ENCODE data around the gene GAGE12E.
"Not testable (repeated sequence)": the region's sequence is repeated elsewhere in the genome, so short reads cannot be mapped to it uniquely, and the experiment has no call there.

GAGE12E gene, protein sequence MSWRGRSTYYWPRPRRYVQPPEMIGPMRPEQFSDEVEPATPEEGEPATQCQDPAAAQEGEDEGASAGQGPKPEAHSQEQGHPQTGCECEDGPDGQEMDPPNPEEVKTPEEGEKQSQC

DNA sequence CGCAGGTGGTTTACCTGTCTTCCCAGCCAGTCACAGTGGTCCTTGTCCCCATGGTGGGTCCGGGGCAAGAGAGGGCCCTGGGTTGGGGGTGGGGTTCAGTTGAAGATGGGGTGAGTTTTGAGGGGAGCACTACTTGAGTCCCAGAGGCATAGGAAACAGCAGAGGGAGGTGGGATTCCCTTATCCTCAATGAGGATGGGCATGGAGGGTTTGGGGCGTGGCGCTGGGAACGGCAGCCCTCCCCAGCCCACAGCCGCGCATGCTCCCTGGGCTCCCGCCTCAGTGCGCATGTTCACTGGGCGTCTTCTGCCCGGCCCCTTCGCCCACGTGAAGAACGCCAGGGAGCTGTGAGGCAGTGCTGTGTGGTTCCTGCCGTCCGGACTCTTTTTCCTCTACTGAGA lies at the start of gene GAGE12E:
Gene GAGE12E, plus strand, starts transcription at position 301 of the 400 bp plus-strand sequence. CDS start 1,155 bp downstream, outside the sequence.
- not testable (repeated sequence) for DNase-seq (ENCODE audit: low spot score)

DNA sequence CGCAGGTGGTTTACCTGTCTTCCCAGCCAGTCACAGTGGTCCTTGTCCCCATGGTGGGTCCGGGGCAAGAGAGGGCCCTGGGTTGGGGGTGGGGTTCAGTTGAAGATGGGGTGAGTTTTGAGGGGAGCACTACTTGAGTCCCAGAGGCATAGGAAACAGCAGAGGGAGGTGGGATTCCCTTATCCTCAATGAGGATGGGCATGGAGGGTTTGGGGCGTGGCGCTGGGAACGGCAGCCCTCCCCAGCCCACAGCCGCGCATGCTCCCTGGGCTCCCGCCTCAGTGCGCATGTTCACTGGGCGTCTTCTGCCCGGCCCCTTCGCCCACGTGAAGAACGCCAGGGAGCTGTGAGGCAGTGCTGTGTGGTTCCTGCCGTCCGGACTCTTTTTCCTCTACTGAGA lies 19.2 kb upstream of the GAGE12E start, which contains the start of gene GAGE12C:
Gene GAGE12C, plus strand, starts transcription at position 301 of the 400 bp plus-strand sequence. CDS start 1,155 bp downstream, outside the sequence.
- not testable (repeated sequence) for DNase-seq (ENCODE audit: low spot score)

DNA sequence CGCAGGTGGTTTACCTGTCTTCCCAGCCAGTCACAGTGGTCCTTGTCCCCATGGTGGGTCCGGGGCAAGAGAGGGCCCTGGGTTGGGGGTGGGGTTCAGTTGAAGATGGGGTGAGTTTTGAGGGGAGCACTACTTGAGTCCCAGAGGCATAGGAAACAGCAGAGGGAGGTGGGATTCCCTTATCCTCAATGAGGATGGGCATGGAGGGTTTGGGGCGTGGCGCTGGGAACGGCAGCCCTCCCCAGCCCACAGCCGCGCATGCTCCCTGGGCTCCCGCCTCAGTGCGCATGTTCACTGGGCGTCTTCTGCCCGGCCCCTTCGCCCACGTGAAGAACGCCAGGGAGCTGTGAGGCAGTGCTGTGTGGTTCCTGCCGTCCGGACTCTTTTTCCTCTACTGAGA lies 9.7 kb upstream of the GAGE12E start, which contains the start of gene GAGE12D:
Gene GAGE12D, plus strand, starts transcription at position 301 of the 400 bp plus-strand sequence. CDS start 1,155 bp downstream, outside the sequence.
- DNase-seq (ENCODE audit: low spot score): not testable (repeated sequence)

DNA sequence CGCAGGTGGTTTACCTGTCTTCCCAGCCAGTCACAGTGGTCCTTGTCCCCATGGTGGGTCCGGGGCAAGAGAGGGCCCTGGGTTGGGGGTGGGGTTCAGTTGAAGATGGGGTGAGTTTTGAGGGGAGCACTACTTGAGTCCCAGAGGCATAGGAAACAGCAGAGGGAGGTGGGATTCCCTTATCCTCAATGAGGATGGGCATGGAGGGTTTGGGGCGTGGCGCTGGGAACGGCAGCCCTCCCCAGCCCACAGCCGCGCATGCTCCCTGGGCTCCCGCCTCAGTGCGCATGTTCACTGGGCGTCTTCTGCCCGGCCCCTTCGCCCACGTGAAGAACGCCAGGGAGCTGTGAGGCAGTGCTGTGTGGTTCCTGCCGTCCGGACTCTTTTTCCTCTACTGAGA lies 9.5 kb downstream of the GAGE12E start, which contains the start of gene GAGE12F:
Gene GAGE12F, plus strand, starts transcription at position 301 of the 400 bp plus-strand sequence. CDS start 1,155 bp downstream, outside the sequence.
- not testable (repeated sequence) for DNase-seq (ENCODE audit: low spot score)

DNA sequence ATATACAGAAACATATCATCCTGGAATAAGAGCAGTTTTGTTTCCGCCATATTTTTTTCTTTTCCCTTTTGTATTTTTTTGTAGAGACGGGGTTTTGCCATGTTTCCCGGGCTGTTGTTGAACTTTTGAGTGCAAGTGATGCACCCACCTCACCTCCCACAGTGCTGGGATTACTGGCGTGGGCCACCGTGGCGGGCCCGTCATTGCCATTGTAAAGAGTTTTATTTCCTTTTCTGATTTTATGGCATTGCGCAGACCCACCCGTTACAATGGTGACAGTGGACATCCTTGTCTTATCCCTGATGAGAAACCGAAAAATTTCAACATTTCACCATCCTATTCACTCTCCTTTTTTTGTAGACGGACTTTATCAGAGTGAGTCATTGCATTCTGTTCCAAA lies 17.6 kb downstream of the GAGE12E start:
- not testable (repeated sequence) for DNase-seq (ENCODE audit: low spot score)

DNA sequence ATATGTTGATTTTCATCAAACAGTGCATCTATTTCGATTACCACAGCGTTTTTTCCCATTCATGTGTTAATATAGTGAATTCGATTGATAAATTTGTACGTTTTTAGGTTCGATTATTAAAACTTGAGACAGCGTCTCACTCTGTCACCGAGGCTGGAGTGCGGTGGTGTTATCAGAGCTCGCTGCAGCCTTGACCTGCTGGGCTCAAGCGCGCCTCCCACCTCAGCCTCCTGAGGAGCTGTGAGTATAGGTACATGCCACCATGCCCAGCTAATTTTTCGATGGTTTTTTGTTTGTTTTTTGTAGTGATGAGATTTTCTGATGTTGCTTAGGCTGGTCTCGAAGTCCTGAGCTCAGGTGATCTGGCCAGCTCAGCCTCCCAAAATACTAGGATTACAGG lies 18.1 kb downstream of the GAGE12E start:
- not testable (repeated sequence) for DNase-seq (ENCODE audit: low spot score)

DNA sequence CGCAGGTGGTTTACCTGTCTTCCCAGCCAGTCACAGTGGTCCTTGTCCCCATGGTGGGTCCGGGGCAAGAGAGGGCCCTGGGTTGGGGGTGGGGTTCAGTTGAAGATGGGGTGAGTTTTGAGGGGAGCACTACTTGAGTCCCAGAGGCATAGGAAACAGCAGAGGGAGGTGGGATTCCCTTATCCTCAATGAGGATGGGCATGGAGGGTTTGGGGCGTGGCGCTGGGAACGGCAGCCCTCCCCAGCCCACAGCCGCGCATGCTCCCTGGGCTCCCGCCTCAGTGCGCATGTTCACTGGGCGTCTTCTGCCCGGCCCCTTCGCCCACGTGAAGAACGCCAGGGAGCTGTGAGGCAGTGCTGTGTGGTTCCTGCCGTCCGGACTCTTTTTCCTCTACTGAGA lies 19.0 kb downstream of the GAGE12E start, which contains the start of gene GAGE12G:
Gene GAGE12G, plus strand, starts transcription at position 301 of the 400 bp plus-strand sequence. CDS start 1,155 bp downstream, outside the sequence.
- not testable (repeated sequence) for DNase-seq (ENCODE audit: low spot score)

DNA sequence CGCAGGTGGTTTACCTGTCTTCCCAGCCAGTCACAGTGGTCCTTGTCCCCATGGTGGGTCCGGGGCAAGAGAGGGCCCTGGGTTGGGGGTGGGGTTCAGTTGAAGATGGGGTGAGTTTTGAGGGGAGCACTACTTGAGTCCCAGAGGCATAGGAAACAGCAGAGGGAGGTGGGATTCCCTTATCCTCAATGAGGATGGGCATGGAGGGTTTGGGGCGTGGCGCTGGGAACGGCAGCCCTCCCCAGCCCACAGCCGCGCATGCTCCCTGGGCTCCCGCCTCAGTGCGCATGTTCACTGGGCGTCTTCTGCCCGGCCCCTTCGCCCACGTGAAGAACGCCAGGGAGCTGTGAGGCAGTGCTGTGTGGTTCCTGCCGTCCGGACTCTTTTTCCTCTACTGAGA lies 28.6 kb downstream of the GAGE12E start, which contains the start of gene GAGE12H:
Gene GAGE12H, plus strand, starts transcription at position 301 of the 400 bp plus-strand sequence. CDS start 1,155 bp downstream, outside the sequence.
- DNase-seq (ENCODE audit: low spot score): not testable (repeated sequence)

DNA sequence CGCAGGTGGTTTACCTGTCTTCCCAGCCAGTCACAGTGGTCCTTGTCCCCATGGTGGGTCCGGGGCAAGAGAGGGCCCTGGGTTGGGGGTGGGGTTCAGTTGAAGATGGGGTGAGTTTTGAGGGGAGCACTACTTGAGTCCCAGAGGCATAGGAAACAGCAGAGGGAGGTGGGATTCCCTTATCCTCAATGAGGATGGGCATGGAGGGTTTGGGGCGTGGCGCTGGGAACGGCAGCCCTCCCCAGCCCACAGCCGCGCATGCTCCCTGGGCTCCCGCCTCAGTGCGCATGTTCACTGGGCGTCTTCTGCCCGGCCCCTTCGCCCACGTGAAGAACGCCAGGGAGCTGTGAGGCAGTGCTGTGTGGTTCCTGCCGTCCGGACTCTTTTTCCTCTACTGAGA lies 38.1 kb downstream of the GAGE12E start, which contains the start of gene GAGE2A:
Gene GAGE2A, plus strand, starts transcription at position 301 of the 400 bp plus-strand sequence. CDS start 1,155 bp downstream, outside the sequence.
- DNase-seq (ENCODE audit: low spot score): not testable (repeated sequence)

DNA sequence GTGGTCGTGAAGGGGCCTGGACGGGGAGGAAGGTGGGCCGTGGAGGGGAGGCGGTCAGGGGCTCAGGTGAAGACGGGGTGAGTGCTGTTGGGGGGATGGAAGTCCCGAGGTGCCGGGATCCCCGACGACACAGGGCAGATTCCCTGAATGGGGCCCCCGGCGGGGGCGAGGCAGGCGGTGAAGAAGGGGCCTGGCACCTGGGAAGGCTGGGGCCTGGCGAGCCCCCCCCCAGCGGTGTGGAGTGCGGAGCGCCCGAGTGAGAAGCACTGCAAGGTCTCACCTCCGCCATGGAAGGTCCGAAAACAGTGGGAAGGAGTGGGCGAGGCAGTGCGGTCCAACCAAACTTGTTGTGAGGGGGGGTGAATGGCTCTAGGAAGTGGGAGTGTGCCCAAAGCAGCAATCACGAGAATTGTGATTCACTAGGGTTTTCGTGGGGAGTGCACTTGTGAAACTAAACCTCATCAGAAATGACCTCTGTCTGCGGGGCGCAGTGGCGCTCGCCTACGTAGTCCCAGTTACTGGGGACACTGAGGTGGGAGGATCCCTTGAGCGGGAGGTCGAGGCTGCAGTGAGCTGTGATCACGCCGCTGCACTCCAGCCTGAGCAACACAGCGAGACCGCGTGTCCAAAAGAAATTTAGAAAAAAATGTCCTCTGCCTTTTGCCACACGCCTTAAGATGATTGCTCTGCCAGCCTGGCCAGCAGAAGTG lies 38.8 kb downstream of the GAGE12E start:
- DNase-seq (ENCODE audit: low spot score): not testable (repeated sequence)

DNA sequence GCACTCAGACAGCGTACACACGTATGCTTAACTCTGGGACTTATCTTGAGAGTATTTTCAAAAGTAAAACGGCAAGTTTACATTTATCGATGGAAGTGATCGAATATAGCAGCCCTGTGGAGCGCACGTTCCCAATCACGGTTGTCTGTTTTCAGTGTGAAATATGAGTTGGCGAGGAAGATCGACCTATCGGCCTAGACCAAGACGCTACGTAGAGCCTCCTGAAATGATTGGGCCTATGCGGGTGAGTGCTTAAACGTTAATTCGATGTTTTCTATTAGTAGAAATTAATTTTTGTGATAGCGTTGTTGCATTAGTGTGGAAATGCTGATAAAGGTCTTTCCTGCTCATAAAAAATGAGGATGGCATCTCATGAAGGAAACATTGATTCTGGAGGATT lies 39.4 kb downstream of the GAGE12E start:
- DNase-seq (ENCODE audit: low spot score): not testable (repeated sequence)

DNA sequence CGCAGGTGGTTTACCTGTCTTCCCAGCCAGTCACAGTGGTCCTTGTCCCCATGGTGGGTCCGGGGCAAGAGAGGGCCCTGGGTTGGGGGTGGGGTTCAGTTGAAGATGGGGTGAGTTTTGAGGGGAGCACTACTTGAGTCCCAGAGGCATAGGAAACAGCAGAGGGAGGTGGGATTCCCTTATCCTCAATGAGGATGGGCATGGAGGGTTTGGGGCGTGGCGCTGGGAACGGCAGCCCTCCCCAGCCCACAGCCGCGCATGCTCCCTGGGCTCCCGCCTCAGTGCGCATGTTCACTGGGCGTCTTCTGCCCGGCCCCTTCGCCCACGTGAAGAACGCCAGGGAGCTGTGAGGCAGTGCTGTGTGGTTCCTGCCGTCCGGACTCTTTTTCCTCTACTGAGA lies 47.6 kb downstream of the GAGE12E start, which contains the start of gene GAGE1:
Gene GAGE1, plus strand, starts transcription at position 301 of the 400 bp plus-strand sequence. CDS start 1,155 bp downstream, outside the sequence.
- DNase-seq (ENCODE audit: low spot score): not testable (repeated sequence)

Measured in hematopoietic multipotent progenitor cell treated with erythropoietin and hydrocortisone succinate and interleukin-3 and kit ligand, for 17 days (in vitro differentiated cells).